ENCODE data around the gene TBC1D26.
A peak's percentile ranks its signal among the peaks of the same experiment; 100 is the strongest.
"Not testable (repeated sequence)": the region's sequence is repeated elsewhere in the genome, so short reads cannot be mapped to it uniquely, and the experiment has no call there.

TBC1D26 gene

GRCh38 chr17:15731900-15732299 lies at the start of gene TBC1D26:
Gene TBC1D26, plus strand, starts transcription at chr17:15732283. Its CDS starts 3,066 bp downstream, at chr17:15735349.
- DNase-seq = not testable (repeated sequence)

GRCh38 chr17:15683135-15683534 lies 48.9 kb upstream of the TBC1D26 start:
- not testable (repeated sequence) for DNase-seq

- peak; percentile 74 to 78 for DNase-seq
Measured at GRCh38 chr17:15683824-15684478, 48.1 kb upstream of the TBC1D26 start, which contains the start of gene TRIM16. Gene TRIM16, minus strand, starts transcription at chr17:15684311. Its CDS starts 32,702 bp downstream, at chr17:15651609.

- not testable (repeated sequence) for DNase-seq
Measured at GRCh38 chr17:15687494-15687893, 44.6 kb upstream of the TBC1D26 start.

GRCh38 chr17:15698967-15699366 lies 33.1 kb upstream of the TBC1D26 start:
- not testable (repeated sequence) for DNase-seq

- peak; percentile 90 to 97 for DNase-seq
Measured at GRCh38 chr17:15699413-15699924, 32.6 kb upstream of the TBC1D26 start, which contains the start of gene ZNF286A. Gene ZNF286A, plus strand, starts transcription at chr17:15699752. Its CDS starts 578 bp downstream, at chr17:15700330.

- not testable (repeated sequence) for DNase-seq
Measured at GRCh38 chr17:15699937-15700336, 32.1 kb upstream of the TBC1D26 start.

GRCh38 chr17:15704239-15704638 lies 27.8 kb upstream of the TBC1D26 start:
- DNase-seq = not testable (repeated sequence)

- not testable (repeated sequence) for DNase-seq
Measured at GRCh38 chr17:15704813-15705212, 27.3 kb upstream of the TBC1D26 start.

GRCh38 chr17:15708879-15709278 lies 23.2 kb upstream of the TBC1D26 start:
- DNase-seq = not testable (repeated sequence)

GRCh38 chr17:15716601-15717563 lies 15.2 kb upstream of the TBC1D26 start:
- DNase-seq = not testable (repeated sequence)

GRCh38 chr17:15730535-15730934 lies 1.5 kb upstream of the TBC1D26 start:
- not testable (repeated sequence) for DNase-seq

- DNase-seq = not testable (repeated sequence)
Measured at GRCh38 chr17:15733174-15733789, 1.2 kb downstream of the TBC1D26 start.

- DNase-seq = not testable (repeated sequence)
Measured at GRCh38 chr17:15736578-15736977, 4.5 kb downstream of the TBC1D26 start.

- DNase-seq = no peak
Measured at GRCh38 chr17:15738066-15738465, 6.0 kb downstream of the TBC1D26 start.

- not testable (repeated sequence) for DNase-seq
Measured at GRCh38 chr17:15739259-15739658, 7.2 kb downstream of the TBC1D26 start.

- DNase-seq = not testable (repeated sequence)
Measured at GRCh38 chr17:15740041-15740440, 8.0 kb downstream of the TBC1D26 start.

- DNase-seq = no peak
Measured at GRCh38 chr17:15740570-15741120, 8.6 kb downstream of the TBC1D26 start.

GRCh38 chr17:15741624-15742023 lies 9.5 kb downstream of the TBC1D26 start:
- no peak for DNase-seq

GRCh38 chr17:15742051-15742795 lies 10.1 kb downstream of the TBC1D26 start:
- DNase-seq = no peak

GRCh38 chr17:15742921-15743320 lies 10.8 kb downstream of the TBC1D26 start:
- DNase-seq = no peak
